ENCODE results near the gene DEPDC1B. TPM values are rescaled to one million over a fixed set of nuclear protein-coding genes. Genes with fewer than 3 reads are reported as not detected.
"Not testable (repeated sequence)": the region's sequence is repeated elsewhere in the genome, so short reads cannot be mapped to it uniquely, and the experiment has no call there.

The DEPDC1B gene
- total RNA-seq, 2 experiments from 2014 or later, result 35.3 to 38.7 TPM

DNA sequence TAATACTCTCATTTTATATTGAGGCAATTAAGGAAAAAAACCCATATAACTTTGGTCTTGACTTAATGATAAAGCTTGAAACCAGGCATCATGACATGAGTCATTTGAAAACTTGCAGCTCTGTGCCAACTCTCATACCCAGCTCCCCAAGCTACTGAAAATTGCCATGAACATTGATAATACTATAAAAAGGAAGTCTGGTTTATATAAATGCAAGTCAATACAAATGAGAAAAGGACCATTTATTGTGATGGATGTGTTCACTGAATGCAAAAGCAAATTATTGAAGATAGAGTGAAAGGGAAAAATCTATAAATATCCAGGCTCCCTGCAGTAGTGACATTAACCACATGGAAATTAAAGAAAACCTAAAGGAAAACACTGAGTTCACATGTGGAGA is 116.3 kb downstream of the DEPDC1B start:
- ATAC-seq, result no peak
- no peak for DNase-seq
- Mint-ChIP-seq H3K4me1 (peaks cover 2% of the 10 kb centered on the region), H3K4me3 (no peak overlapping the region), H3K9me3 (ENCODE audit: low read depth) (no peaks in the 10 kb centered on the region), H3K27me3 (peaks cover 2% of the 10 kb centered on the region), H3K36me3 (no peaks in the 10 kb centered on the region), H3K27ac (no peak overlapping the region)
- CTCF ChIA-PET, result no interaction called here

- H3K27me3 Mint-ChIP-seq, result peaks cover 2% of the 10 kb centered on the region
- no peak overlapping the region for H3K4me3 Mint-ChIP-seq
- no peaks in the 10 kb centered on the region for H3K36me3 Mint-ChIP-seq
- no peak for DNase-seq
- peaks cover 9% of the 10 kb centered on the region for H3K9me3 Mint-ChIP-seq (ENCODE audit: low read depth)
- H3K4me1 Mint-ChIP-seq, result peaks cover 7% of the 10 kb centered on the region
- CTCF ChIA-PET, result no interaction called here
- H3K27ac Mint-ChIP-seq, result no peak overlapping the region
- peak; percentile 39 for ATAC-seq
Observed at GRCh38 chr5:60578315-60578714, 121.7 kb downstream of the DEPDC1B start.

DNA sequence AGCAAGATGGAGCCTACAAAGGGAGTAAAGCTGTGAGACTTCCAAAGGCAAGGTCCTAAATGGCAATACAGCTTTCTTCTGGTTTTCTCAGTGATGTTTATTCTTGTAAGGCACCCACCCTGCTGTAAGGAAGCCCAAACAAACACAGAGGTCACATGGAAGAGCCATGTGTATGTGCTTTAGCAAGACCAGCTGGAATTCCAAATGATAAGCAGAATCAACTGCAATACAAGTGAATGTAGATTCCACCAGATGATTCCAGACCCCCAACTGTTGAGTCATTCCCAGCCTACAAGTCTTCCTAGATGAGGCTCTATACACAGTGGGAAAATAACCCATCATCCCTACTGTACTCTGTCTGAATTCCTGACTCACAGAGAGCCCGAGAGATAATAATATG is 122.8 kb downstream of the DEPDC1B start:
- no peak overlapping the region for H3K4me3 Mint-ChIP-seq
- peaks cover 2% of the 10 kb centered on the region for H3K27me3 Mint-ChIP-seq
- no peaks in the 10 kb centered on the region for H3K36me3 Mint-ChIP-seq
- H3K9me3 Mint-ChIP-seq (ENCODE audit: low read depth), result peaks cover 9% of the 10 kb centered on the region
- no peak overlapping the region for H3K27ac Mint-ChIP-seq
- no peak for ATAC-seq
- no peak for DNase-seq
- H3K4me1 Mint-ChIP-seq, result peaks cover 7% of the 10 kb centered on the region
- CTCF ChIA-PET, result no interaction called here

GRCh38 chr5:60576425-60576824 is 123.5 kb downstream of the DEPDC1B start:
- Mint-ChIP-seq H3K4me1 (peaks cover 7% of the 10 kb centered on the region), H3K4me3 (no peak overlapping the region), H3K27me3 (peaks cover 2% of the 10 kb centered on the region), H3K36me3 (no peaks in the 10 kb centered on the region), H3K9me3 (ENCODE audit: low read depth) (peaks cover 9% of the 10 kb centered on the region), H3K27ac (no peak overlapping the region)
- ATAC-seq (no peak), DNase-seq (no peak)
- CTCF ChIA-PET, result no interaction called here

DNA sequence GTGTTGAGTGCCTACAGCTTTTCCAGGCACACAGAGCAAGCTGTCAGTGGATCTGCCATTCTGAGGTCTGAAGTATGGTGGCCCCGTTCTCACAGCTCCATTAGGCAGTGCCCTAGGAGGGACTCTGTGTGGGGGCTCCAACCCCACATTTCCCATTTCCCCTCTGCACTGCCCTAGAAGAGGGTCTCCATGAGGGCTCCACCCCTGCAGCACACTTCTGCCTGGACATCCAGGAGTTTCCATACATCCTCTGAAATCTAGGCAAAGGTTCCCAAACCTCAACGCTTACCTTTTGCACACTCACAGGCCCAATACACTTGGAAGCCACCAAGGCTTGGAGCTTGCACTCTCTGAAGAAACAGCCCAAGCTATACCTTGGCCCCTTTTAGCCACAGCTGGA is 131.3 kb downstream of the DEPDC1B start:
- no peak for DNase-seq
- ATAC-seq, result no peak
- CTCF ChIA-PET, result no interaction called here
- H3K4me1 Mint-ChIP-seq, result no peaks in the 10 kb centered on the region
- H3K36me3 Mint-ChIP-seq, result no peaks in the 10 kb centered on the region
- H3K27ac Mint-ChIP-seq, result no peak overlapping the region
- no peaks in the 10 kb centered on the region for H3K27me3 Mint-ChIP-seq
- H3K4me3 Mint-ChIP-seq, result no peak overlapping the region
- peaks cover 13% of the 10 kb centered on the region for H3K9me3 Mint-ChIP-seq (ENCODE audit: low read depth)

DNA sequence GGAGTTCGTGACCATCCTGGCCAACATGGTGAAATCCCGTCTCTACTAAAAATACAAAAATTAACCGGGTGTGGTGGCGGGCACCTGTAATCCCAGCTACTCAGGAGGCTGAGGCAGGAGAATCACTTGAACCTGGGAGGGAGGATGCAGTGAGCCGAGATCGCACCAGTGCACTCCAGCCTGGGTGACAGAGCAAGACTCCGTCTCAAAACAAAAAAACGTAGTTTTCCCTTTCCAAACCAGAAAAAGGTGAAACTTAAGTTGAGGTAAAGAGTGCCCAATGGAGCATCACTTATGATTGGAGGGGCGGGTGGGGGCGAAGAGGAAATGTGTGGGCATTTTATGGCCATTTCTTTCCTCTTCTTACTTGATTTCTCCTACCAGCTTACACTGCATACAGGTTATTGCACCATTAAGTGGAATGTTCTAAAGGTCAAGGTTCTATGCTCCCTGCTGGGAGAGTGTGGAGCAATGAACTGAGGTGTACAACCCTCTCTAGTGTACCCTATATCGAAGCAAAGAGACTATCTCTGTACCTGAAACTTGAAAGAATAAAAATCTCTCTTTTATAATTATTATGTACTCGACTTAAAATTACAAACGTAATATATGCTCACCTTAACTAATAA is 136.2 kb downstream of the DEPDC1B start:
- Mint-ChIP-seq H3K4me1 (no peaks in the 10 kb centered on the region), H3K27ac (no peak overlapping the region), H3K36me3 (no peaks in the 10 kb centered on the region), H3K9me3 (ENCODE audit: low read depth) (peaks cover 7% of the 10 kb centered on the region), H3K4me3 (no peak overlapping the region), H3K27me3 (no peaks in the 10 kb centered on the region)
- DNase-seq (no peak), ATAC-seq (no peak)
- CTCF ChIA-PET, result no interaction called here

DNA sequence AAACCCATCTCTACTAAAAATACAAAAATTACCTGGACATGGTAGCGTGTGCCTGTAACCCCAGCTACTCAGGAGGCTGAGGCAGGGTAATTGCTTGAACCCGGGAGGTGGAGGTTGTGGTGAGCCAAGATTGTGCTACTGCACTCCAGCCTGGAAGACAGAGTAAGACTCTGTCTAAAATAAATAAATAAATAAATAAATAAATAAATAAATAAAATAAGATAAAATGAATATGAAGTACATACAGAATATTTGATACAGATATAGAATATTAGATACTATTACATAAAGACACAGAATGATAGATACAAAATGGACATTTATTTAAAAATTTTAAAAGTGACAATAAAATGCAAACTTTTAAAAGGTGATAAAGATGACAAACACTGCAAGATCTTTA is 146.7 kb downstream of the DEPDC1B start:
- ATAC-seq; H3K4me1 Mint-ChIP-seq; H3K4me3 Mint-ChIP-seq; H3K27me3 Mint-ChIP-seq; H3K9me3 Mint-ChIP-seq (ENCODE audit: low read depth); H3K27ac Mint-ChIP-seq; CTCF ChIA-PET; DNase-seq; H3K36me3 Mint-ChIP-seq: not testable (repeated sequence)

- DNase-seq (no peak), ATAC-seq (no peak)
- Mint-ChIP-seq H3K4me3 (no peak overlapping the region), H3K36me3 (no peaks in the 10 kb centered on the region), H3K4me1 (no peaks in the 10 kb centered on the region), H3K9me3 (ENCODE audit: low read depth) (no peaks in the 10 kb centered on the region), H3K27ac (no peak overlapping the region), H3K27me3 (no peaks in the 10 kb centered on the region)
- CTCF ChIA-PET, result no interaction called here
Observed at GRCh38 chr5:60551829-60552228, 148.1 kb downstream of the DEPDC1B start.

- DNase-seq, result no peak
- Mint-ChIP-seq H3K9me3 (ENCODE audit: low read depth) (no peaks in the 10 kb centered on the region), H3K36me3 (no peaks in the 10 kb centered on the region), H3K27ac (no peak overlapping the region), H3K4me1 (no peaks in the 10 kb centered on the region), H3K27me3 (no peaks in the 10 kb centered on the region), H3K4me3 (no peak overlapping the region)
- ATAC-seq, result no peak
- CTCF ChIA-PET, result no interaction called here
Observed at GRCh38 chr5:60551250-60551649, 148.7 kb downstream of the DEPDC1B start.

DNA sequence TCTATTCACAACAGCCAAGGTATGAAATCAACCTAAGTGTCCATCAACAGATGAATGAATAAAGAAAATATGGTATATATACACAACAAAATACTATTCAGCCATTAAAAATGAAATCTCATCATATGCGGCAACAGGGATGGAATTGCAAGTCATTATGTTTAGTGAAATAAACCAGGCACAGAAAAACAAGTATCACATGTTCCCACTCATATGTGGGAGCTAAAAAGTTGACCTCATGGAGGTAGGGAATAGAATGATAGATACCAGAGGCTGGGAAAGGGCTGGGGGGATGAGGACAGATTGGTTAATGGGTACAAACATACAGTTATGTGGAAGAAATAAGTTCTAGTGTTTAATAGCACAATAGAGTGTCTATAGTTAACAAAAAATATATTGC is 149.7 kb downstream of the DEPDC1B start:
- CTCF ChIA-PET, result no interaction called here
- Mint-ChIP-seq H3K4me3 (no peak overlapping the region), H3K4me1 (no peaks in the 10 kb centered on the region), H3K36me3 (no peaks in the 10 kb centered on the region), H3K9me3 (ENCODE audit: low read depth) (no peaks in the 10 kb centered on the region), H3K27ac (no peak overlapping the region), H3K27me3 (no peaks in the 10 kb centered on the region)
- ATAC-seq (no peak), DNase-seq (no peak)

DNA sequence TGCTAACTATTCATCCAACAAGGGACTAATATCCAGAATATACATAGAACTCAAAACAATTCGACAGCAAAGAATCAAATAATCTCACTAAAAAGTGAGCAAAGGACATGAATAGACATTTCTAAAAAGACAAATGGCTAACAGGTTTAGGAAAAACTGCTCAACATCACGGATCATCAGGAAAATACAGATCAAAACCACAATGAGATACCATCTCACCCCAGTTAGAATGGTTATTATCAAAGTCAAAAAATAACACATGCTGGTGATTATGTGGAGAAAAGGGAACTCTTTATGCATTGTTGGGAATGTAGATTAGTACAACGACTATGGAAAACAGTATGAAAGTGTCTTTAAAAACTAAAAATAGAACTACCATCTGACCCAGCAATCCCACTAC is 150.1 kb downstream of the DEPDC1B start:
- Mint-ChIP-seq H3K27me3 (no peaks in the 10 kb centered on the region), H3K27ac (no peak overlapping the region), H3K36me3 (no peaks in the 10 kb centered on the region), H3K4me1 (no peaks in the 10 kb centered on the region), H3K4me3 (no peak overlapping the region), H3K9me3 (ENCODE audit: low read depth) (no peaks in the 10 kb centered on the region)
- CTCF ChIA-PET, result no interaction called here
- ATAC-seq, result no peak
- DNase-seq, result no peak

Other genes with a start within 250 kb of the DEPDC1B start
- under 1 TPM; 0.44 to 0.87 TPM for gene ELOVL7, start 144.1 kb upstream of the DEPDC1B start, total RNA-seq
- 10 to 100 TPM in 1 of 2 experiments, 1 to 10 TPM in 1; 7.6 to 10.2 TPM for gene ERCC8, start 244.9 kb upstream of the DEPDC1B start, total RNA-seq
- gene NDUFAF2, start 245.0 kb upstream of the DEPDC1B start, total RNA-seq, result 10 to 100 TPM; 23.9 to 26.7 TPM